Non-pigmented ciliary epithelial cell (primary cell): ENCODE data around the gene COLEC11.

ENCODE experiments used
- DNase-seq: peaks from one replicate; pipeline ENCODE4 v3.0.0-alpha.2; 2010; ENCODE audit warnings: low read depth

Gene COLEC11

GRCh38 chr2:3675687-3676086 lies 80.8 kb downstream of the COLEC11 start:
- no peak for DNase-seq

DNA sequence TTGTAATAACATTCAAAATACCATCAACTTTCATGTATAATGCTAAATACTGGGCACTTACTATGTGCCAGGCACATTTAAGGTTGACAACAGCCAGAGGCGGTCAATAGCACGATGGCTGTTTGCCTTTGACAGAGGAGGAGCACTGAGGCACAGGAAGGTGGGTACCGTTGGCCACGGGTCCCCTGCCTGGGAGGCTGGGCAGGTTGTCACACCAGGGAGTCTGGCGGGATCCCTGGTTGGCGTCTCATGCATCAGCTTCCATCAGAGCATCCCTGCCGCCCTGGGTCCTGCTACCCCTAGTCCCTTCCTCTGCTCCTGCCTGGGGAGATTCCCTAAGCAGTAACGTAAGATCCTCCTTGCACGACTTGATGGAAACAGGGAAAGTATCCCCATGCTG lies 82.5 kb downstream of the COLEC11 start:
- DNase-seq = no peak

- no peak for DNase-seq
Observed at GRCh38 chr2:3678212-3678611, 83.3 kb downstream of the COLEC11 start.

DNA sequence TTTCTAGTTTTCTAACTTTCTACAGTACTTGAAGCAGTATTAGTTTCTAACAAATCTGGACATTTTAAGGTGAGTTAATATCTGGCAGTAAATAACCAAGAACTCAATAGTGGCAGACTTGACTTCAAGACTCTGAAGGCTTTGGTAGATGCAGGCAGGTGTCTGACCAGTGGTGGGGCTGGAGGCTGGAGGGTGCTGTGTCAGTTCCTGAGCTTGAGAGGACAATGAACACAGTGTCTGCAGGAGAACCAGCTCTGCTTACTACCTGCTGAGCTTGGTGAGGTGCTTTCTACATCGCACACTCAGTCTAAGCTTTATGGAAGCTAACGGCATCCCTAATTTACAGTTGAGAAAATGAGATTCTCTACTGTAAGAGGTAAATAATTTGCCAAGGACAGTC lies 84.3 kb downstream of the COLEC11 start:
- no peak for DNase-seq

- DNase-seq = no peak
Observed at GRCh38 chr2:3679616-3680393, 84.9 kb downstream of the COLEC11 start.

DNA sequence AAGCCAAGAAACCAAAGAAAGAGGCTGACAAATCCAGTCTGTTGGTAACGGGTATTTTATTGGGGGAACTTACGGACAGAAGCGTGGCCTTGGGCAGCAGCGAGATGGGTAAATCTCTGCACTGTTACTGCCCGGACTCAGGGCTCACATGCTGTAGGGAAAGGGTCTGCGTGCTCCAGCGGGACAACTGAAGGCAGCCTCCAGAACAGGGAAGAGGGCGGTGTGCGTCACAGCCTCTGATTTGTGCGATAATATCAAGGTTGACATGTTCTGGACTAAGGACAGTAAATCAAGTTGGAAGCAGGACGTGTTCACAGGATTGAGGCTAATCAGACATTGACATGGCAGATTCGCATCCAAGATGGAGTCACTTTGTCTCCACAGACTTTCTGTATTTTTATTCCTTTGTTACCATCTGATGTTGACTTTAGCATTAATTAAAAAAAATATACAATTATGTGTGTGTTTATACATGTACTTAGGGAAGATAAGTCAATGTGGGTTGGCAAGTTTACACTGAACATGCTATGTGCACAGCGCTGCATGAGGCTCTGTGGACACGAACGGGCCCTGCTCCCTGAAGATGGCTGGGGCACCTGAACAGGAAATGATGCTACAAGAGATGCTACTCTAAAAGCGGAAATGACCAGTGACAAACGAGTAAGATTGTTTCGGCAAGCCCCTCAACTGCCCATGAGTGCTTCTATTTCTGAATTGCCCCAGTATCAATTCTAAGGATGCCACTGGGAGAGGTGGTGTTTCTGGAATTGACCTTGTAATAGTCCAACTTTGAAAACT lies 85.8 kb downstream of the COLEC11 start:
- DNase-seq = no peak

DNA sequence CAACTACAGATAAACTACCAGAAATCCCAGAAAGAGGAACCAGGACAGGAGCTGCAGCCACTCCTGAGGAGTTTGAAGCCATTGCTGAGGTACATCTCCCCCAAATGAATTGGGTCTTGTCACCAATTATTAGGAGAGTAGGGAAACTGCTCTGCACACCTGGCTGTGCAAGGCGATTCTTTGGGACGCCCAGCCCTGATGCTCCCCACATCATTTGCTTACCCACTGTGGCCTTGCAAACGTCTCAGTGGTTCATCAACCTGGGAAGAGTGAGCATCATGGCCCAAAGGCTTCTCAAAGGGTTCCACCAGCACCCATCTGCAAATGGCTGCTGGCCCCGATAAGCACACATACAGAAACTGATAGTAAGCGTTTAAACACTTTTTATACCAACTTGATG lies 86.7 kb downstream of the COLEC11 start:
- DNase-seq = no peak

- DNase-seq = no peak
Observed at GRCh38 chr2:3682811-3683210, 87.9 kb downstream of the COLEC11 start.

- DNase-seq = no peak
Observed at GRCh38 chr2:3683748-3684454, 89.0 kb downstream of the COLEC11 start.

DNA sequence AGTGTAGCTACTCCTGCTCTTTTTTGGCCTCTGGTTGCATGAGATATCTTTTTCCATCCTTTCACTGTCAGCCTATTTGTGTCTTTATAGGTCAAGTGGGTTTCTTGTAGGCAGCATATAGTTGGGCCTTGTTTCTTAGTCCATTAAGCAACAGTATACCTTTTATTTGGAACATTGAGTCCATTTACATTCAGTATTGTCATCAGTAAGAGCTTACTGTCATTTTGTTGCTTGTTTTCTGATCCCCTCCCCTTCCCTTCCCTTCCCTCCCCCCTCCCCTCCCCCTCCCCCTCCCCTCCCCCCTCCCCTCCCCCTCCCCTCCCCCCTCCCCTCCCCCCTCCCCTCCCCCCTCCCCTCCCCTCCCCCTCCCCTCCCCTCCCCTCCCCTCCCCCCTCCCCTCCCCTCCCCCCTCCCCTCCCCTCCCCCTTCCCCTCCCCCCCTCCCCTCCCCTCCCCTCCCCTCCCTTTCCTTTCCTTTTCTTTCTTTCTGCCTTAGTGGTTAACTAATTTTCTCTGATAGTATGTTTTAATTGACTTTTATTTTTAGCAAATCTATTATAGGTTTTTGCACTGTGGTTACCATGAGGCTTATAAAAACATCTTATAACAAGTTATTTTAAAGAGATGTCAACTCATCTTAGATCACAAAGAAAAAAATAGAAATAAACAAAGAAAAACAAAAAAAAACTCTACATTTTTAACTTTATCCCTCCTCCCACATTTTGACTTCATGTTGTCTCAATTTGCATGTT lies 95.3 kb downstream of the COLEC11 start:
- DNase-seq = no peak

- DNase-seq = peak; percentile 6
Observed at GRCh38 chr2:3692375-3692774, 97.5 kb downstream of the COLEC11 start.
